ENCODE results near the gene CARS2.

Gene CARS2

GRCh38 chr13:110636701-110637201, 69.2 kb downstream of the CARS2 start (continued):
- no peak for TF ChIP-seq ZNF585B (tag by site-specific recombination; IDR thresholded peaks at IDR 0.05)
- no peak for TF ChIP-seq ZNF658 (tag by site-specific recombination; IDR thresholded peaks at IDR 0.05)
- TF ChIP-seq EGR2 (tag by site-specific recombination; IDR thresholded peaks at IDR 0.05; ENCODE audit: low read depth) = no peak
- no peak for TF ChIP-seq ZNF133 (tag by site-specific recombination; IDR thresholded peaks at IDR 0.05)
- TF ChIP-seq SCRT1 (tag by site-specific recombination; IDR thresholded peaks at IDR 0.05; ENCODE audit: borderline replicate concordance) = no peak
- TF ChIP-seq ZNF777 (tag by site-specific recombination; IDR thresholded peaks at IDR 0.05; ENCODE audit: borderline replicate concordance) = no peak
- no peak for TF ChIP-seq IKZF3 (tag by site-specific recombination; IDR thresholded peaks at IDR 0.05)
- TF ChIP-seq ZNF202 (tag by site-specific recombination; IDR thresholded peaks at IDR 0.05; ENCODE audit: borderline replicate concordance) = no peak
- TF ChIP-seq OVOL3 (tag by site-specific recombination; IDR thresholded peaks at IDR 0.05) = no peak
- TF ChIP-seq ZNF792 (tag by site-specific recombination; IDR thresholded peaks at IDR 0.05) = no peak
- no peak for TF ChIP-seq ZNF473 (tag by site-specific recombination; IDR thresholded peaks at IDR 0.05)

DNA sequence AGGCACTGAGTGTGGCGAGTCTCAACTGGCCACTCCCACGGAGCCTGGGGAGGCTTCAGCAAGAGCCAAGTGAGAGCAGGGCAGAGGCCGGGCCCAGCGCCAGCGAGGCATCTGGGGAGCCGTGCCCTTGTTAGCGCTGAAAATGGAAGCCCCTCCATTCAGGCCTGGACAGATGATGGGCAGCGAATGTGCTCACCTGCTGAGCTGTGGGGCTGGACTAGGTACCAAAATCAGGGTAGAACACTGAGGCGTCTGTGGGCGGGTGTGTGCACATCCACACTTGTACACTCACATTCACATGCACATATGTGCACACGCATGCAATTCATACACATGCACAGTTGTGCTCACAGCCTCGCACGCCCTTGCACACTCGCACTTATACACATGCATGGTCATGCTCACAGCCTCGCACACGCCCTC, 69.9 kb downstream of the CARS2 start:
- Histone ChIP-seq H3K36me3 (ENCODE audit: control insufficient read depth in 2 of 2, insufficient read depth in 1 of 2, low read length in 2 of 2) (peaks cover 0 to 80% of the 10 kb centered on the region in 2 experiments; a peak in 1 of 3 replicates), H3K4me3 (ENCODE audit: low read depth, low read length) (no peak overlapping the region), H3K27ac (ENCODE audit: extremely low read depth, low read depth, low read length) (no peak overlapping the region), H3K4me1 (ENCODE audit: control insufficient read depth, insufficient read depth, low read length) (no peaks in the 10 kb centered on the region), H3K9me3 (ENCODE audit: control insufficient read depth, insufficient read depth, low read depth, low read length) (no peaks in the 10 kb centered on the region)
- ChIA-PET POLR2A (no interaction called here), CTCF (no interaction called here)
- TF ChIP-seq ZNF341 (tag by site-specific recombination; IDR thresholded peaks at IDR 0.05; ENCODE audit: low read depth) (0 out of 2 replicates have a peak, but pooled peaks have one; percentile 18), ZNF416 (tag by site-specific recombination; IDR thresholded peaks at IDR 0.05) (no peak)

- Histone ChIP-seq H3K27ac (ENCODE audit: extremely low read depth, low read depth, low read length) (no peak overlapping the region), H3K4me1 (ENCODE audit: control insufficient read depth, insufficient read depth, low read length) (no peaks in the 10 kb centered on the region), H3K4me3 (ENCODE audit: low read depth, low read length) (no peak overlapping the region), H3K9me3 (ENCODE audit: control insufficient read depth, insufficient read depth, low read depth, low read length) (no peaks in the 10 kb centered on the region), H3K36me3 (ENCODE audit: control insufficient read depth in 2 of 2, insufficient read depth in 1 of 2, low read length in 2 of 2) (peaks cover 0 to 80% of the 10 kb centered on the region in 2 experiments; a peak in 1 of 3 replicates)
- CTCF ChIA-PET = no interaction called here
- POLR2A ChIA-PET = no interaction called here
- TF ChIP-seq ZFHX2 (tag by site-specific recombination; conservative IDR thresholded peaks at IDR 0.05) (no peak), BCL6B (tag by site-specific recombination; IDR thresholded peaks at IDR 0.05) (no peak), HOXD13 (CRISPR knock-in tag; IDR thresholded peaks at IDR 0.05; ENCODE audit: borderline replicate concordance) (no peak), ZNF169 (tag by site-specific recombination; IDR thresholded peaks at IDR 0.05) (no peak), SETDB1 (IDR thresholded peaks at IDR 0.05; ENCODE audit: insufficient read length, low read length) (no peak), ZNF555 (tag by site-specific recombination; conservative IDR thresholded peaks at IDR 0.05) (no peak), ZNF121 (tag by site-specific recombination; IDR thresholded peaks at IDR 0.05) (no peak), GLIS1 (tag by site-specific recombination; IDR thresholded peaks at IDR 0.05) (no peak), REST (tag by site-specific recombination; IDR thresholded peaks at IDR 0.05) (no peak), ZNF677 (tag by site-specific recombination; IDR thresholded peaks at IDR 0.05) (no peak)
- TF ChIP-seq, protein P1, sequence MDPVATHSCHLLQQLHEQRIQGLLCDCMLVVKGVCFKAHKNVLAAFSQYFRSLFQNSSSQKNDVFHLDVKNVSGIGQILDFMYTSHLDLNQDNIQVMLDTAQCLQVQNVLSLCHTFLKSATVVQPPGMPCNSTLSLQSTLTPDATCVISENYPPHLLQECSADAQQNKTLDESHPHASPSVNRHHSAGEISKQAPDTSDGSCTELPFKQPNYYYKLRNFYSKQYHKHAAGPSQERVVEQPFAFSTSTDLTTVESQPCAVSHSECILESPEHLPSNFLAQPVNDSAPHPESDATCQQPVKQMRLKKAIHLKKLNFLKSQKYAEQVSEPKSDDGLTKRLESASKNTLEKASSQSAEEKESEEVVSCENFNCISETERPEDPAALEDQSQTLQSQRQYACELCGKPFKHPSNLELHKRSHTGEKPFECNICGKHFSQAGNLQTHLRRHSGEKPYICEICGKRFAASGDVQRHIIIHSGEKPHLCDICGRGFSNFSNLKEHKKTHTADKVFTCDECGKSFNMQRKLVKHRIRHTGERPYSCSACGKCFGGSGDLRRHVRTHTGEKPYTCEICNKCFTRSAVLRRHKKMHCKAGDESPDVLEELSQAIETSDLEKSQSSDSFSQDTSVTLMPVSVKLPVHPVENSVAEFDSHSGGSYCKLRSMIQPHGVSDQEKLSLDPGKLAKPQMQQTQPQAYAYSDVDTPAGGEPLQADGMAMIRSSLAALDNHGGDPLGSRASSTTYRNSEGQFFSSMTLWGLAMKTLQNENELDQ (tag by site-specific recombination; IDR thresholded peaks at IDR 0.05; ENCODE audit: low read depth) = no peak
Measured at GRCh38 chr13:110635405-110636002, 70.4 kb downstream of the CARS2 start.

Measured in HEK293 (cell line).